Measurements from ENCODE around the gene NTM. TPM values are rescaled to one million over a fixed set of nuclear protein-coding genes. Genes with fewer than 3 reads are reported as not detected.

Gene NTM
- total and polyA plus RNA-seq, 2 of the 8 experiments (the other 6 are each of a cell fraction or from before 2014, with no cell fraction given), result 13.4 to 20.0 TPM

- WGBS, 2 experiments (ENCODE audit: extremely low coverage in 1 of 2, insufficient coverage in 1 of 2, insufficient read length in 1 of 2, insufficient replicate concordance in 2 of 2, low coverage in 1 of 2, low lambda C conversion rate in 2 of 2, missing lambda C conversion rate in 1 of 2), result 89% methylated on average over 6 of the region's 6 CpGs; no CpG with 5 or more reads in 1 of the 2 experiments
- H3K4ac ChIP-seq (replicated peaks; ENCODE audit: insufficient read length, low read depth, low read length), result no peak overlapping the region
- H3K23ac ChIP-seq (ENCODE audit: insufficient read length), result no peak overlapping the region
- peak overlapping the region; percentile 11; the same call in 1 of the 2 replicates for H4K8ac ChIP-seq (ENCODE audit: extremely low read depth, insufficient read depth, low read length)
- no peak for DNase-seq (ENCODE audit: low read depth in 1 of 2, low spot score in 2 of 2)
- H2BK5ac ChIP-seq (ENCODE audit: low read depth, low read length), result no peak overlapping the region
- H2BK120ac ChIP-seq (replicated peaks; ENCODE audit: low read depth, low read length), result no peak overlapping the region
- H4K5ac ChIP-seq (ENCODE audit: insufficient read length, low read depth, low read length), result no peak overlapping the region
- H4K20me1 ChIP-seq (replicated peaks in 1 of 2; ENCODE audit: control insufficient read depth in 1 of 2, insufficient read depth in 2 of 2, low read length in 2 of 2), result no peaks in the 10 kb centered on the region
- H3K9ac ChIP-seq (replicated peaks in 1 of 4; ENCODE audit: extremely low read depth in 1 of 4, low read depth in 3 of 4, low read length in 3 of 4), result no peak overlapping the region
- no peak overlapping the region for H2BK20ac ChIP-seq (ENCODE audit: low read length)
- H3K4me3 ChIP-seq (ENCODE audit: extremely low read depth in 1 of 4, insufficient read depth in 2 of 4, low read depth in 3 of 4, low read length in 4 of 4), result no peak overlapping the region
- H2AFZ ChIP-seq (ENCODE audit: low read length), result no peak overlapping the region
- no peak for FAIRE-seq
- no peaks in the 10 kb centered on the region for H3K79me2 ChIP-seq (ENCODE audit: control insufficient read depth in 1 of 2, insufficient read depth in 2 of 2, low read length in 2 of 2)
- no peaks in the 10 kb centered on the region for H3K9me3 ChIP-seq (ENCODE audit: insufficient read depth in 2 of 2, low read depth in 1 of 2, low read length in 1 of 2)
- H3K27me3 ChIP-seq (replicated peaks in 1 of 4; ENCODE audit: control insufficient read depth in 3 of 4, extremely low read depth in 1 of 4, insufficient read depth in 3 of 4, low read length in 3 of 4), result no peaks in the 10 kb centered on the region
- no peaks in the 10 kb centered on the region; the same call in 1 of the 2 replicates for H3K79me1 ChIP-seq (ENCODE audit: low read depth, low read length)
- H2BK12ac ChIP-seq (ENCODE audit: low read depth, low read length), result no peak overlapping the region
- H3K27ac ChIP-seq (ENCODE audit: low read depth, low read length), result no peak overlapping the region
- H3K56ac ChIP-seq (replicated peaks; ENCODE audit: insufficient read length, low read depth, low read length), result no peak overlapping the region
- H3K36me3 ChIP-seq (ENCODE audit: control insufficient read depth in 2 of 4, insufficient read depth in 4 of 4, low read length in 3 of 4), result no peaks in the 10 kb centered on the region
- H3K4me1 ChIP-seq (replicated peaks in 1 of 4; ENCODE audit: control insufficient read depth in 3 of 4, insufficient read depth in 4 of 4, low read length in 3 of 4), result peaks cover 0 to 10% (median 0%) of the 10 kb centered on the region in 4 experiments; a peak in 3 of 7 replicates
- H2AK5ac ChIP-seq (ENCODE audit: low read depth, low read length), result no peak overlapping the region
- no peak overlapping the region for H3K18ac ChIP-seq (ENCODE audit: extremely low read depth, low read length)
- no peak overlapping the region for H3K4me2 ChIP-seq (ENCODE audit: insufficient read depth in 1 of 2, low read depth in 2 of 2, low read length in 2 of 2)
- CTCF ChIA-PET (ENCODE audit: partially characterized antibody), result interaction anchor here (0.5 to 3.4 kb wide), 10 partner anchors 8 to 457 kb away, joined by 3 to 15 read pairs (median 4); no protein-coding TSS in a partner anchor
- no peak overlapping the region for H2BK15ac ChIP-seq (ENCODE audit: low read length)
- no peak overlapping the region for H3K14ac ChIP-seq (ENCODE audit: insufficient read length)
- TF ChIP-seq PHF8 (conservative IDR thresholded peaks at IDR 0.05; ENCODE audit: low read depth, low read length) (no peak), E2F6 (IDR thresholded peaks at IDR 0.05) (no peak), TEAD4 (IDR thresholded peaks at IDR 0.05; ENCODE audit: low read depth, low read length) (no peak), RBBP5 (IDR thresholded peaks at IDR 0.05; ENCODE audit: borderline replicate concordance, low read depth, low read length) (no peak)
- H4K91ac ChIP-seq (replicated peaks; ENCODE audit: insufficient read length, low read length), result no peak overlapping the region
- POLR2A ChIA-PET (ENCODE audit: partially characterized antibody), result no interaction called here
- H3K23me2 ChIP-seq (ENCODE audit: low read depth, low read length), result no peaks in the 10 kb centered on the region
These were observed 125.0 kb downstream of the NTM start for GRCh38 chr11:131495423-131495822.
